Fibroblast of skin of abdomen (primary cell): ENCODE data around the gene MAD1L1.
A peak's percentile ranks its signal among the peaks of the same experiment; 100 is the strongest.

Source experiments
- DNase-seq: peaks from one replicate; pipeline ENCODE4 v3.0.0-alpha.2; 2013

Gene MAD1L1

DNA sequence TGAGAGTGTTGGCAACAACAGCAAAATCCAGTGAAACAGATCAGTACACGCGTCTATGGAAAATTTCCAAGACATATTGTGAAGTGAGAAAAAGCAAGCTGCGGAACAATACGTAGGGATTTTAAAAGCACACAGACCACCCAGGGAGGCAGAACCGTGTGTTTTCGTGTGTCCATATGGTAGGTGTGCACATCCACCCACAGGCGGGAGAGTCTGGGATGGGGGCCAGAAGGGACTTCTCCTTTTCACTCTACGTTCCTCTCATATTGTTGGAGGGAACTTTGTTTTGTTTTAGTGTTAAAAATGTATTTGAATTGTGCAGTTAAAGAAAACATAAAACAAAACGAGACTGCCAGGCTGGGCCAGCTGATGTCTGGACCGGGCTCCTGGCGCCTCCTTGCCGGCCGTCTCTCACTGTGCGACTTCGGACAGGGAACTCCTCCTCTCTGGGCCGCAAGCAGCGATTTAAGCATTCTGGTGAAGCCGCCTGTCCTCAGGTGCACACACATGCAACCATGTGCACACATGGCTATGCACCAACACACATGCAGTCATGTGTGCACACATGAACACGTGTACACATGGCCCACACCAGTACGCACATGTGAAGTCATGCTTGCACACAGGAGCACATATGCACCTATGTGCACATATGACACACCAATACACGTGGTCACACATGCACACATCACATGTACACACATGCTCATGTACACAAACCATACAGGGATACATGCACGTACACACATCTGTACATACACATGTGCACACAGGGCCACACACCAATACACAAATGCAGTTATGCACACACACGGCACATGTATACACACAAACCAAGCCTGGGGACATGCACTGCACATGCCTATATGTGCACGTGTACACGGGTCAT lies 421.5 kb downstream of the MAD1L1 start:
- peak; percentile 55 for DNase-seq

DNA sequence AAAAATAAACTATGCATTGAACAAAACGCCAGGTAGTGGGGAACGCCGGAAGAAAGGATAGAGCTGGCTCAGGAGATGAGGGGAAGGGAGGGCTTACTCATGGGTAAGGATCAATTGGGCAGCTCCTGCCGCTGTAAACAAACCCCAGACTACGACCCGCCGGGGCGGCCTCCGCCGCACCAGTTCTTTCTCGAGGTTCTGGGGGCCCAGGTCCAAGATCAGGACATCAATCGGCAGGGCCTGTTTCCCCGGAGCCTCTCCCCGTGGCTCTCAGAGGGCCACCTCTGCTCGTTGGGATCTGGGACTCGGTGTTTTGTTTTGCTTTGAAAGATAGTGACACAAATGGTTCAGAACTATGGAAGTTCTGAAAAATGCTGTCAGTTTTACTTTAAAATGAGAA lies 422.2 kb downstream of the MAD1L1 start:
- no peak for DNase-seq

DNA sequence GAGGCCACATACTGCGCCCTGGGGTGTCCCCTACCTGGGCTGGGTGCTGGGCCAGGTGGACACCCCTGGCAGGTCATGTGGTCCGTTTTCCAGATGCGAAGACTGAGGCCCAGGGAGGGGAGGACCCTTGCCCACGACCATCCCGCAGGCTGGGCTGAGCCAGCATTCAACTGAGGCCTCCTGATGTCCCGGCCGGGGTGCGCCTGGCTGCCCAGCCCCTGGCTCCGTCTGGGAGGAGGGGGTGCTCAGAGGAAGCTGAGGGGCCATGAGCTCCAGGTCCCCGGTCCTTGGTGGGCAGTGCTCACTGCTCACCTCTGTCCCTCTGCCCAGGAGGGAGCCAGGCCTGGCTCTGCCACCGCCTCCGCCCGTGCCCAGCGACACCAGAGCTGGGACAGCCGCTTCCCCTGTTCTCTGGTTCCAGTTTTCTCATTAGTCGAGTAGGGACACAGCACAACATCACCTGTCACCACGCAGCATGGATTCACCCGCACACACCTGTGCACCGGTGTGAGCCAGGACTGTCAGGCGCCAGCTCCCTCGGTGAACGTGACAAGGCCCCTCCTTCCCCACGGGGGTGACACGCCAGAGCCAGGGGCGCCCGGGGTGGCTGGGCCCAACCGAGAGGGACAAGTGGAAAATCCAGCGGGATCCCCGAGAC lies 423.0 kb downstream of the MAD1L1 start:
- DNase-seq = no peak

DNA sequence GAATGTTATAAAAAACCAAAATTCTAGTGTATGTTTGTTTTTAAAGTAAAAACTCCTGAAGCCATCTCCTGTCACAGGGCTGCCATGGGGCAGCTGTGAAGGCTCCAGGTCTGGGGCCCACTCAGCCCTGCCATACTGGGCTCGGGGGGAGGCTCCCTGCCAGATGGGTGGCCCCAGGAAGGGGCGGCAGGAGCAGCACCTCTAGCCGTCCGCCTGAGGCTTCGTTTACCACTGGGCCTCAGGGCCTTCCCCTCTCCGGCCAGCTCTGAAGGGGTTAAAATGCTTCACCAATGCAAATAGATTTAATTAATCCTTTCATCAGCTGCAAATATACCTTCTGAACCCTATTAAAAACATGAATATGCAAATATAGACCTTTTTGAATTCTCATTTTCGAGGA lies 423.7 kb downstream of the MAD1L1 start:
- no peak for DNase-seq

DNA sequence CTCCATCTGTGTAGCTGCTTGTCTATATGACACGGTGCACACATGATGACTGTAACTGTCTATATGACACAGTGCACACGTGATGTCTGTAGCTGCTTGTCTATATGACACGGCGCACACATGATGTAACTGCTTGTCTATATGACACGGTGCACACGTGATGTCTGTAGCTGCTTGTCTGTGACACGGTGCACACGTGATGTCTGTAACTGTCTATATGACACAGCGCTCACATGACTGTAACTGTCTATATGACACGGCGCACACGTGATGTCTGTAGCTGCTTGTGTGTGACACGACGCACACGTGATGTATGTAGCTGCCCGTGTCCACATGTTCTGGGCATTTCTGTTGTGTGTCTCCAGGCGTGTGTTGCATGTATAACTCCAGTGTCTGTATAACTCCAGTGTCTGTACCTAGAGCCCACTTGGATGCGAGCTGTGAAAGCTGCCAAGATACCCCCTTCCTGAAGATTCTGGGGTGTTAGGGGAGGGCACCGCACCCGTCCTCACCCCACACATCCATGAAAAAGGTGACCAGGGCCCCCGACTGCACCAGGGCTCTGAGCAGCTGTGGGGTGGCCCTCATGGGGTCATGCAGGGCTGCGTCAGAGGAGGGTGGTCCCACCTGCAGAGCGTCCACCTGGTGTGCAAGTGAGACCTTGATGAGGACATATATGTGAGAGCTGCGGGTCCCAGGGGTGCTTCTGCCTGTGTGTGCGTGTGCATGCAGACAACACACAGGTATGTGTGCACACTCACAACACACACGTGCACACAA lies 424.7 kb downstream of the MAD1L1 start:
- no peak for DNase-seq

DNA sequence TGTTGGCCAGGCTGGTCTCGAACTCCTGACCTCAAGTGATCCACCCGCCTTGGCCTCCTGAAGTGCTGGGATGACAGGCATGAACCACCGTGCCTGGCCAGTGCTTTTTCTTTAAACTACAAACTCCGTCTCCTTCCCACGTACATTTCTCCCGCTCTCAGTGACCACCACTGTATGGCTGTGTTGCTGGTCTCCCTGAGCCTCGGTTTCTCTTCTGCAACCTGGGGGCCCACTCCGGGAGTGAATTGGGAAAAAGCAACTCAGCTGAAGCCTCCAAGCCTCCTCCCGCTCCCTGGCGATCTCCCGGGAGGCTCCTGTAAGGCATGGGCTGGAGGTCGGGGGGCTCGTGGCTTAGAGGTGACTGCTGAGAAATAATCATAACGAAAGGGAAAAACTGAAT lies 426.4 kb downstream of the MAD1L1 start:
- no peak for DNase-seq

DNA sequence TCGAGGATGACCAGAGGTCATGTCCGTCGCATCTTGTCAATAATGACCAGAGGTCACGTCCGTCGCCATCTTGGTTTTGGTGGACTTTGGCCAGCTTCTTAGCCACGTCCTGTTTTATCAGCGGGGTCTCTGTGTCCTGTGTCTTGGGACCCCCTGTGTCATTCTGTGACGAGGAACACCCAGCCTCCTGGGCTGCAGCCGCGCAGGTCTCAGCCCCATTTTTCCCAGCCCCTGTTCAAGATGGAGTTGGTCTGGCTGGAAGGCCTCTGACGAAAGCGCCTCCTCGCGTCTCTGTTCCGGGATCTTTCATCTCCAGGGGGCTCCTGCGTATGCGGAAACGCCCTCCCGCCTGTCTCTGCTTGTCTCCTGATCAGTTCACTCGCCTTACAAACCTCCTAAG lies 428.4 kb downstream of the MAD1L1 start:
- no peak for DNase-seq

- no peak for DNase-seq
These were observed 429.8 kb downstream of the MAD1L1 start for GRCh38 chr7:1802899-1803298.

- peak; percentile 17 for DNase-seq
These were observed 431.8 kb downstream of the MAD1L1 start for GRCh38 chr7:1800902-1801301.

DNA sequence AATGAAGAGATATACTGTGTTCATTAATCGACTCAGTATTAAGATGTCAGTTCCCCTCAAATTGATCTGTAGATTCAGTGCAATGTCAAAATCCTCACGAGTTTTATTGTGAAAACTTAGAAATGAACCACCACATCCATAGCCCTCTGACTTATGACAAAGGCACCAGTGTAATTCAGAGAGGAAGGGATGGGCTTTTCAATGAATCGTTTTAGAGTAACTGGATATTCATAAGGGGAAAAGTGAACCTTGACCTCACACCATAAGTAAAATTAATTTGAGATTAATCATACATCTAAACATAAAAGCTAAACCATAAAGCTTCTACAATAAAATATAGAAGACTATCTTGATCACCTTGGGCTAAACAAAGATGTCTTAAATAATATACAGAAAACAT lies 434.6 kb downstream of the MAD1L1 start:
- DNase-seq = no peak

- DNase-seq = no peak
These were observed 437.7 kb downstream of the MAD1L1 start for GRCh38 chr7:1794888-1795542.

DNA sequence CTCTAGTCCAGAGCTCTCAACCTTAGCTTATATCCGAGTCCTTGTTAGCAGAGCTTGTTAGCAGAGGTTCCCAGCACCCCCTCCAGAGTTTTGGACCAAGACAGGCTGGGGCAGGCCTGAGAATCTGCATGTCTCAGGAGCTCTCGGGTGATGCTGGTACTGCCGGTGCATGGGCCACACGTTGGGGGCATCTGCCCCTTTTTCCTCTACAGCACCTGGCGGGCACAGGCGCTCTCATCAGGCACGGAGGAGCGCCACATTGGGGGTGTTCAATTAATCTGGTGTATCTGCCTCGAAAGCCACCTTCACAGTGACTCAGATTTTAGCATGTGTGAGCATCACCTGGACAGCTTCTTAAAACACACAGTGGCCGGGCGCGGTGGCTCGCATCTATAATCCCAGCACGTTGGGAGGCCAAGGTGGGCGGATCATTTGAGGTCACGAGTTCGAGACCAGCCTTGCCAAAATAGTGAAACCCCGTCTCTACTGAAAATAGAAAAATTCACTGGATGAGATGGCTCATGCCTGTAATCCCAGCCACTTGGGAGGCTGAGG lies 445.0 kb downstream of the MAD1L1 start:
- DNase-seq = no peak

DNA sequence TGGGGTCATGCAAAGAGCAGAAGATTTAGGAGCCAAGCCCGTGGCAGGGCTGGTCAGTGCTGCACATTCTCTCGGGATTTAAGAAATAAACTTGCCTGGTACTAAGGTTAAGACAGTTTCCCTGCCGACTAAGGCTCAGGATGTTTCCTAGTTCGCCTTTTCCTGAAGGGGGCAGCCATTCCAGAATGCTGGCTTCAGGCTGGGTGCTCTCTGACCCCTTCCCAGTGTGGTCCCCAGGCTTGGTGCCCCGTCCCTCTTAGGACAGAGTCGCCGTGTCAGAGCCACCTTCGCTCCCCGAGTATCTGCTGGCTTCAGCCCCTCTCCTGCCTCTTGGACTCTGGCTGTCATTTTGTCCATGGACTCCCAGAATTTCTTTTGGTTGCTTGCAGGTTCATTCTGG lies 445.5 kb downstream of the MAD1L1 start:
- DNase-seq = no peak

DNA sequence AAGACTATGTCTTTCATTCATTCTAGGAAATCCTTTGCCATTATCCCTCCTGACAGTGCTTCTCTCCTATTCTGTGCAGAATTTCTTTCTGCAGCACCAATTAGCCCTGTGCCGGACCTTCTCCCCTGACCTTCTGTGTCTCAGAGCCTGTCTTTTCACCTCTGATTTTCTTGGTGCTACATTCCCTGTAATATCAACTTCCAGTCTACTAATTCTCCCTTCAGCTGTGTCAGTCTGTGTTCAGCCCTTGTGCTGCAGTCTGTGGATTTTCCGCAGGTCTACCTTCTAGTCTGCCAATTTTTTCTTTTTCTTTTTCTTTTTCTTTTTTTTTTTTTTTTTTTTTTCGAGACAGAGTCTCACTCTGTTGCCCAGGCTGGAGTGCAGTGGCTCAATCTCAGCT lies 446.9 kb downstream of the MAD1L1 start:
- no peak for DNase-seq

GRCh38 chr7:1781369-1781768 lies 451.4 kb downstream of the MAD1L1 start:
- no peak for DNase-seq

DNA sequence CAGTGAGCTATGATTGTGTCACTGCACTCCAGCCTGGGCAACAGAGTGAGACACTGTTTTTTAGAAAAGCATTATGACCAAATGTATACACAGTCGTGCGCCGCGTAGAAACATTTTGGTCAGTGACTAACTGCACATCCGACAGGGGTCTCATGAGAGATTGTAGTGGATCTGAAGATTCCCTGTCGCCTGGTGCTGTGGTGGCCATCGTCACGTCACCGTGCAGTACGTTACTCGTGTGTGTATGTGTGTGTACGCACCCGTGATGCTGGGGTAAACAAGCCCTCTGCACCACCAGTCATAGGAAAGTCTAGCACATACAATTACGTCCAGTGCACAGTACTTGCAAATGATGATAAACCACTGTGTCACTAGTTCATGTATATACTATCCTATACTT lies 453.3 kb downstream of the MAD1L1 start:
- no peak for DNase-seq

DNA sequence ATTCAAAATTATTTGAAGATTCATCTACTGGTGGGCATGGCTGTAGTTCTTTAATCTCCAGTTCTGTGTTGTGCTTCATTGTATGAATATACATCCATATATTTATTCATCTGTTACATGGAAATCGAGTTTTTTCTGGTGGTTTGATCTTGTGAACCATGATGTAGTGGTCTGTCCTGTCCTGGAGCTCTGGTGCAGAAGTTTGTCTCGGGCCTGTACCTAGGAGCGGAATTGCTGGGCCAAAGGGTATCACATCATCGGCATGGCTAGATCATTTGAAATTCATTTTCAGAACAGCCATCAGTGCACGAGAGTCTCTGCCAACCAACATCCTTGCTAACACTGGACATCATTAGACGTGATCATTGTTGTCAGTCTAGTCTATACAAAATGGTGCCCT lies 455.6 kb downstream of the MAD1L1 start:
- DNase-seq = no peak

DNA sequence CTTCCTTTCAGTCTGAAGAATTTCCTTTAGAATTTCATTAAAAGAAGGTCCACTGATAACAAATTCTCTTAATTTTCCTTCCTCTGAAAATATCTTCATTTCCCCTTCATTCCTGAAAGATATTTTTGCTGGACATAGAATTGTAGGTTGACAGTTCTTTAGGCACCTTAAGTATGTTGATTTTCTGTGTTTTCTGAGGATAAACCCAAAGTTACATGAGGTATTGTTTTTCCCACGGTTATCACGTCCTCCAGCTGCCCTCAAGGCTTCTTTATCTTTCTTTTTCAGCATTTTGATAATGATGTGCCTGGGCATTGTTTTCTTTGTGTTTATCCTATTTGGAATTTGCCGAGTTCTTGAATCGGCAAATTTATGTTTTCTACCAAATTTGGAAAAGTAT lies 457.4 kb downstream of the MAD1L1 start:
- DNase-seq = no peak

DNA sequence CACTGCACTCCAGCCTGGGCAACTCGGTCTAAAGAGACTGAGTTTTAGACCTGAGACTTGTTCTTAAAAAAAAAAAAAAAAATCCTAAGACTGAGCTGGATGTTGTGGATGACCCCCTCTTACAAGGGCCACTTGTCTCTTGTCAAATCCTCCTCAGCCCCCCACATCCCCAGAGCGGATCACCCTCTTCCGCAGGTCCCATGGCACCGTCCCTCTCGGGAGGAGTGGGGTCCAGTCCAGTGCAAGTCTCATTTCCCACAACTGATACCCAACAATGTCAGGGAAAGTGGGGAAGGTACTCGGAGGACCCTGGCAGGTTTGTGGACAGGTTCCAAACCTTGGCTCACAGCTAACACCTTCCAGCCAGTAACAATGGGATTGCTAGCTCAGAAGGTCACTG lies 462.4 kb downstream of the MAD1L1 start:
- DNase-seq = no peak

DNA sequence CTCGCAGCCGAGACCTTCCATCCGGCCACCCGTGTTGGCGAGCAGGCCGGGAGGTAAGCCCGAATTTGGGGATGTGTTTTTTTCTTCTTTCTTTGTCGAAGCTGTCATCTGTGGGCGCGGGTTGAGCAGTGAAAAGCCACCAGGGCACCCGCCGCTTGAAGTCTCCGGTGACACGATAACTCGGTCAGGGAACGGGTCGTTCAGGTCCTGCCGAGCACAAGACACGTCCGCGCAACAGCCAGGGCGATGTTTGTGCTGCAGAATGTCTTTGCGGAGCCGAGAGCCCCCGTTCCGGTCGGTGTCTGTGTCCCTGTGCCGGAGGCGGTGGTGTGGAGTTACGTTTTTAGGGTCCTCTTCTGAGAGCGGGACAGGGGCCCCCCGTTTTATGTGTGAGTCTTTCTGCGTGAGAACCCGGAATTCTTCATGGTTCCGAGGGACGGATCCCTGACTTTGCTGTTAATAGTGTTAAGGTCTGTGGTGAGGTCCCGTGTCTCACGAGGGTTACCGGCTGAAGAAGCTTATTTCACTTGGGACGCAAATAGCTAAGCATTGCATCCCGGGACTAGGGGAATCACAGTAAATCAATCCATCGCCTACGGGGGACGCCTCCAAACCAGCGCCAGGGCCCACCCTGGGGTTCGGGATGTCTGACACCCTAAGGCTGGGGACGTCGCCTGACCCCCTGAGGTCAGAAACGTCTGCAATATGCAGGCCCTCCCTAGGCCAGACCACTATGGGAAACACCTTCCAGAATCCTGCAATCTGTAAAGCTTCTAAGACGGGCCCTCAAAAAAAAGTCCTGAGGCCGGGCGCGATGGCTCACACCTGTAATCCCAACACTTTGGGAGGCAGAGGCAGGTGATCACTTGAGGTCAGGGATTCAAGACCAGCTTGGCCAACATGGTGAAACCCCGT lies 463.2 kb downstream of the MAD1L1 start:
- no peak for DNase-seq

- DNase-seq = no peak
These were observed 463.9 kb downstream of the MAD1L1 start for GRCh38 chr7:1768832-1769231.
